ENCODE measurements around the gene ANKRD9. TPM values are rescaled to one million over a fixed set of nuclear protein-coding genes. Genes with fewer than 3 reads are reported as not detected.

ANKRD9 gene
- total RNA-seq, 1 donor from 2014 or later, result 31.4 TPM

DNA sequence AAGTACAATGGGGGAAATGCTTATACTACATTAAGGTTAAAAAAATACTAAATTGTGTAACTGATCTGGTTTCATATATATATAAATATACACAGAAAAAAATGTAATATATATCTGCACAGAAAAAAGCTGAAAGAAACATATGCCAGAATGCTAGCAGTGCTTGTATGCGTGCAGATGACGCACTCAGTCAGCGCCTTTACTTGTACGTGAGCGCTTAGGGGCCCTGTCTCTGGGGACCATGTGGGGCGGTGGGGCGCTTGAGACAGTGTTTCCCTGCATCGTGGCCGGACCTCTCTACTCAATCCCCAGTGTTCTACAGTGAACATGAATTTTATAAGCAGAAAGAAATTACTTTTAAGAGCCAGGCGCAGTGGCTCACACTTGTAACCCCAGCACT, 7.0 kb downstream of the ANKRD9 start:
- TF ChIP-seq, protein P1, sequence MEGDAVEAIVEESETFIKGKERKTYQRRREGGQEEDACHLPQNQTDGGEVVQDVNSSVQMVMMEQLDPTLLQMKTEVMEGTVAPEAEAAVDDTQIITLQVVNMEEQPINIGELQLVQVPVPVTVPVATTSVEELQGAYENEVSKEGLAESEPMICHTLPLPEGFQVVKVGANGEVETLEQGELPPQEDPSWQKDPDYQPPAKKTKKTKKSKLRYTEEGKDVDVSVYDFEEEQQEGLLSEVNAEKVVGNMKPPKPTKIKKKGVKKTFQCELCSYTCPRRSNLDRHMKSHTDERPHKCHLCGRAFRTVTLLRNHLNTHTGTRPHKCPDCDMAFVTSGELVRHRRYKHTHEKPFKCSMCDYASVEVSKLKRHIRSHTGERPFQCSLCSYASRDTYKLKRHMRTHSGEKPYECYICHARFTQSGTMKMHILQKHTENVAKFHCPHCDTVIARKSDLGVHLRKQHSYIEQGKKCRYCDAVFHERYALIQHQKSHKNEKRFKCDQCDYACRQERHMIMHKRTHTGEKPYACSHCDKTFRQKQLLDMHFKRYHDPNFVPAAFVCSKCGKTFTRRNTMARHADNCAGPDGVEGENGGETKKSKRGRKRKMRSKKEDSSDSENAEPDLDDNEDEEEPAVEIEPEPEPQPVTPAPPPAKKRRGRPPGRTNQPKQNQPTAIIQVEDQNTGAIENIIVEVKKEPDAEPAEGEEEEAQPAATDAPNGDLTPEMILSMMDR (conservative IDR thresholded peaks at IDR 0.05), result no peak
- DNase-seq (ENCODE audit: extremely low spot score, unreplicated experiment), result no peak
- H3K4me3 Mint-ChIP-seq, result no peak overlapping the region
- H3K4me1 Mint-ChIP-seq (ENCODE audit: unreplicated experiment), result no peaks in the 10 kb centered on the region
- no peak overlapping the region for H3K27ac Mint-ChIP-seq
- H3K9me3 Mint-ChIP-seq, result no peaks in the 10 kb centered on the region
- H3K36me3 Mint-ChIP-seq, result no peaks in the 10 kb centered on the region
- H3K27me3 Mint-ChIP-seq, result no peaks in the 10 kb centered on the region

DNA sequence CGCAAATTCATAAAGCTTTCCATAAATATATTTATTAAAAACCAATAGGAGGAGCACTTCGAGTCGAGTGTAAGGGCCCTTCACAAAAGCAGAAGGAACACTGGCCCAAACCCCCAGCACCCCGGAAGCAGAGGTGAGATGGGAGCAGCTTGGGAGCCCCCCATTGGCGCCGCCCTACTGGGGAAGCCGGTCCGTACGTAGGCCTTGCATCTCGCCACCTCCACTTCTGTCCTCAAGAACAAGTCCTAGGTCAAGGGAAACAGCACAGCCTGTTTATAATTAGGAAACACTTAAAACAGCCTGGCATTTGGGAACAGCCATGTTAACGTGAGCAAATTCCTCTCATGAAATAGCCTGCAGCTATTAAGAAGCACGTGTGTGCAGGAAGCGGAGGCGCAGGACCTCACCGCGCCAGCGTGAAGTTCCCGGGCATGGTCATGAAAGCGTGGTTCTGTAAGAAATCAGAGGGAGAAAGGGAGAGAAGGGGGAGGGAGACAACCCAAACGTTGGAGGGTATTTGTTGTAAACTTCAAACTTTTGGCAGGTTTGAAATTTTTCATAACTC, 7.7 kb downstream of the ANKRD9 start:
- no peak for DNase-seq (ENCODE audit: extremely low spot score, unreplicated experiment)
- Mint-ChIP-seq H3K4me3 (no peak overlapping the region), H3K36me3 (no peaks in the 10 kb centered on the region), H3K9me3 (no peaks in the 10 kb centered on the region), H3K27ac (no peak overlapping the region), H3K27me3 (no peaks in the 10 kb centered on the region), H3K4me1 (ENCODE audit: unreplicated experiment) (no peaks in the 10 kb centered on the region)
- TF ChIP-seq, protein P1 (conservative IDR thresholded peaks at IDR 0.05), result peak; percentile 38

DNA sequence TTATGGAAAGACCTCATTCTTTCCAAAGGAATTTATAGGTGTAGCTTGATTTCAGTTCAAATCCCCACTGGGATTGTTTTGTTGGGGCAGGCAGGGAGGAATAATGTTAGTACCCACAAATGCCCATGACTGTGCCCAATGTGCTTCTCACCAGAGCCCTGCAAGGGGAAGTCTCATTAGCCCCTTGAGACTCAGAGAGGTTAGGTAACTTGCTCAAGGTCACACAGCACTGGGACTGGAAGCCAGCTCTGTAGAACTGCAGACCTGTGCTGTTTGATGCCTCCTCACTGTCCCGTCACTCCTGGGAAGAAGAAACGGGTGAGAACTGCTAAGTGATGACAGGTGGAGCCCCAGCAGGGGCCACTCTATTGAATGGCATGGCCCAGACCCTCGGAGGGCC, 8.9 kb downstream of the ANKRD9 start:
- TF ChIP-seq, protein P1 (conservative IDR thresholded peaks at IDR 0.05), result no peak
- H3K4me1 Mint-ChIP-seq (ENCODE audit: unreplicated experiment), result no peaks in the 10 kb centered on the region
- H3K27ac Mint-ChIP-seq, result no peak overlapping the region
- H3K27me3 Mint-ChIP-seq, result no peaks in the 10 kb centered on the region
- H3K36me3 Mint-ChIP-seq, result no peaks in the 10 kb centered on the region
- H3K4me3 Mint-ChIP-seq, result no peak overlapping the region
- no peak for DNase-seq (ENCODE audit: extremely low spot score, unreplicated experiment)
- H3K9me3 Mint-ChIP-seq, result no peaks in the 10 kb centered on the region

DNA sequence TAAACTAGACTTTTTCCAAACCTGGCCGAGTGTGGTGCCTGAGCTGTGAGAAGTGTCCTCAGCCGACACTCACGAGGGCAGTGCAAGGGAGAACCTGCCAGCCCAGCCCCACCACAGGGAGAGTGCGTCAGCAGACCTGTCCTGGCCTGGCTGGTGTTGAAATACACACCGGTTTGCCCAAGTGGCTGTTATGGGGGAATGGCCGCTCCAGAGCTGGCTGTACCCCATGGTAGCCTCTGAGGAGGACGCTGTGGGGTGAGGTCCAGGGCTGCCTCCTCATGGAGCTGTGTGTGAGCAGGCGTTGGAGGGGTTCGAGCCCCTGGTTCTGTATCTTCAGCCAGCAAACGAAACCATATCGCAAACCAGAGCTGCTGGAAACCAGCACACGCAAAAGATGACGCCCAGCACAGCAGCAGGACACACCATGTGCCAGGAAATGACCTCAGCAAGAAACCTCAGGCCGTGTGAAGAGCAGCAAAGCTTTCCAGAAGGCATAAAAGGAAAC, 9.4 kb downstream of the ANKRD9 start:
- no peaks in the 10 kb centered on the region for H3K27me3 Mint-ChIP-seq
- H3K36me3 Mint-ChIP-seq, result no peaks in the 10 kb centered on the region
- H3K27ac Mint-ChIP-seq, result no peak overlapping the region
- TF ChIP-seq, protein P1 (conservative IDR thresholded peaks at IDR 0.05), result no peak
- DNase-seq (ENCODE audit: extremely low spot score, unreplicated experiment), result no peak
- H3K9me3 Mint-ChIP-seq, result no peaks in the 10 kb centered on the region
- no peaks in the 10 kb centered on the region for H3K4me1 Mint-ChIP-seq (ENCODE audit: unreplicated experiment)
- no peak overlapping the region for H3K4me3 Mint-ChIP-seq

DNA sequence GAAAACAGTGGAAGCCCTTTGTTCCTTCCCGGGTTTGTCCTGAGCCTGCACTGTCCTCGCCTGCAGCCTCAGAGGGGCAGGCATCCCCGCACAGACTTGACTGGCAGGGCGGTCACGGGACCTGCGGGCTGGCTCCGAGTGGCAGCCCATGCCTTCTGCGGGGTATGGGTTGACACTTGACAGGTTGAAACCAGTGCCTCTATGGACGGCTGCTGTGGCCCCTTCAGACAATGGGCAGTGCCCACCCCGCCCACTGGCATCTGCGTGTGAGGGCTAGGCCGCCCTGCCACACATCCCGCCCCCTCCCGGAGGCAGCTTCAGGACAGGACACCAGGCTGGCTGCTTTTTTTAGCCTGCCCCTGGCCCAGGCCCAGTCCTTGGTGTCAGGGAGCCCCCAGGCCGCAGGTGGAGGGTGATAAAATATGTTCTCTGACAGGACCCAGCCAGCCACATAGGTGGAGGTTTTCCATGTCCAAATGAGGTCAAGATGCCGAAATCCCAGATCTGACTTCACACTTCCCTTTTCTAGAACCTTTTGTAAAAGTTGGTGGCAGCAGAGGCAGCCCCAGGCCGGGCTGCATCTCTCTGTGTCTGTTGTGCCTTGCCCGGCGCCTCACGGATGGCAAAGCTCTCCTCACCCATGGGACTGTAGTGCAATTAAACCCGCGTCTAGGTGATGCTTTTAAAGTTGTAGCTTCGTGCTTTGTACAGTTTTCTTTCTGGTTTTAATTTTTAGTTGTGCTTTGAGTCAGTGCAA, 10.0 kb downstream of the ANKRD9 start:
- H3K4me3 Mint-ChIP-seq, result no peak overlapping the region
- no peak overlapping the region for H3K27ac Mint-ChIP-seq
- no peak for DNase-seq (ENCODE audit: extremely low spot score, unreplicated experiment)
- H3K27me3 Mint-ChIP-seq, result no peaks in the 10 kb centered on the region
- no peaks in the 10 kb centered on the region for H3K4me1 Mint-ChIP-seq (ENCODE audit: unreplicated experiment)
- TF ChIP-seq, protein P1 (conservative IDR thresholded peaks at IDR 0.05), result no peak
- no peaks in the 10 kb centered on the region for H3K36me3 Mint-ChIP-seq
- no peaks in the 10 kb centered on the region for H3K9me3 Mint-ChIP-seq
